Neutrophil (primary cell): Measurements from ENCODE around the gene CACNA2D4.

ENCODE experiments used
- H3K27ac ChIP-seq: fragments of 200-600 bp; sonication (generic); 2 replicates; pipeline ENCODE4 v1.5.1; 2016; ENCODE audit warnings: mild to moderate bottlenecking, moderate library complexity
- H3K27me3 ChIP-seq: fragments of 200-600 bp; sonication (generic); 2 replicates; pipeline ENCODE4 v1.6.0; 2016; ENCODE audit warnings: mild to moderate bottlenecking
- H3K36me3 ChIP-seq: fragments of 200-600 bp; sonication (generic); 2 replicates; pipeline ENCODE4 v1.5.1; 2017
- H3K4me1 ChIP-seq, 2 experiments: fragments of 200-600 bp in 1 of 2; sonication (generic) in 1 of 2; 1 replicate in 1 of 2; 2 replicates in 1 of 2; pipeline versions ENCODE4 v1.5.1 to v1.6.1; 2013 to 2016; ENCODE audit warnings: low read depth in 1 of 2, low read length in 1 of 2, mild to moderate bottlenecking in 1 of 2, moderate library complexity in 1 of 2; ENCODE audit not compliant: control insufficient read depth in 1 of 2, insufficient read depth in 1 of 2
- H3K4me3 ChIP-seq, 2 experiments: fragments of 200-600 bp in 1 of 2; sonication (generic) in 1 of 2; 1 replicate in 1 of 2; 2 replicates in 1 of 2; pipeline ENCODE4 v1.5.1; 2013 to 2016; ENCODE audit warnings: low read depth in 1 of 2, low read length in 1 of 2, mild to moderate bottlenecking in 1 of 2, moderate library complexity in 1 of 2
- H3K9me3 ChIP-seq: fragments of 200-600 bp; sonication (generic); 2 replicates; pipeline ENCODE4 v1.5.1; 2016
- CTCF ChIP-seq: fragments of 200-600 bp; sonication (generic); IDR thresholded peaks from 2 replicates; pipeline ENCODE4 v1.5.1; 2016; ENCODE audit warnings: antibody characterized with exemption

Gene CACNA2D4

GRCh38 chr12:1805441-1806081, 112.9 kb downstream of the CACNA2D4 start:
- Histone ChIP-seq H3K4me1 (peaks cover 4 to 6% of the 10 kb centered on the region in 2 experiments), H3K36me3 (no peaks in the 10 kb centered on the region), H3K27ac (no peak overlapping the region), H3K9me3 (no peaks in the 10 kb centered on the region), H3K4me3 (no peak overlapping the region), H3K27me3 (no peaks in the 10 kb centered on the region)
- TF ChIP-seq CTCF = no peak

DNA sequence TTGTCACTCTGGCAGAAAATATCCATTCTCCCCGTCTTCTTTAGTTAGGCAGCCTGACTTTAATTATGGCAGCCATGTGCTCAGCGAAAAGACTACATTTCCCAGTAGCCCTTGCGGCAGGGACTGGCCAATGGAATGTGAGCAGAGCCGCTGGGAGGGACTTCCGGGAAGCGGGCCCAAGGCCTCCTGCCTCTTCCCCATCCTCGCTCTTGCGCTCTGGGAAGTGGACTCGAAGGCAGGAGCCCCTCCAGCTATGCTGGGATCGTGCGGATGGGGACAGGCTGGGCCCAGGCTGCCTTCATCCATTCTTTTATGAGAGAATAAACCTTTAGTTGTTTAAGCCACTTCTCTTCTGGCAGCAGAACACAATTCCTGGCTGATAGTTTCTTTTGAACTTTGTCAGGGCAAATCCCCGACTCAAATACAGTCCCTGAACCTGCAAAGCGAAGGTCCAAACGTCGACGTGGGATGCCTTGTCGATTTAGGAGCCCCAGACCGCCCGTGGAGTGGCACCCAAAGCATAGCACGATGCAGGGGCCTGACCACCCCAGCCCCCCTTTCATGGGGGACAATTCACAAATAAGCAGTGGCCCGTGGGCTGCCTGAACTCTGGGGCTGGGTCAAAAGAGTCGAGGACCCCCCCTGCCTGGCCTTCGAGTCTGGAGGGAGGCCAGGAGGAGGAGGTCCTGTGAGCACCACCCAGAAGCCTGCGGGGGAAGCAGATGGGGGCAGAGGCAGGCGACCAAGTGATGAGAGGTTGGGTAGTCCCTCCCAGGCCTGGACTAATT, 113.7 kb downstream of the CACNA2D4 start:
- H3K4me3 ChIP-seq = peak overlapping the region; percentile 13 to 24
- peak overlapping the region; percentile 51 for H3K27ac ChIP-seq
- no peaks in the 10 kb centered on the region for H3K9me3 ChIP-seq
- H3K27me3 ChIP-seq = no peaks in the 10 kb centered on the region
- peaks cover 4 to 6% of the 10 kb centered on the region in 2 experiments for H3K4me1 ChIP-seq
- TF ChIP-seq CTCF = no peak
- no peaks in the 10 kb centered on the region for H3K36me3 ChIP-seq

DNA sequence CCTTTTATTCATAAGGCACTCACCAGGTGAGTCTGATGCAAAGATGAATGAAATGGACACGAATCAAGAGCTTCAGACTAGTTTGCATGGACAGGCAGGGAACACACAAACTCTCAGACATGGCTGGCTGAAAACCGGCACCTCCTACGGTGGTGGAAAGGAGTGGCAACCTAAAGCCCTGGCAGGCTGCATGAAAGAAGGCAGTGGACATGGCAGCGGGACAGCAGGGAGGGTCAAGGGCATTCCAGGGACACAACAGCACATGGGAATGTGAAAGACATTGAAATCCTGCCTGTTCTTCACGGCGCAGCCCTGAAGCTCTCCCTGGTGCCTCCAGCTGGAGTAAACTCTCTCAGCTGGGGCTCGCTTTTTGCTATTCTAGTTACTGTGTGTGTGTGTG, 114.7 kb downstream of the CACNA2D4 start:
- Histone ChIP-seq H3K36me3 (no peaks in the 10 kb centered on the region), H3K27me3 (no peaks in the 10 kb centered on the region), H3K4me1 (peaks cover 4 to 6% of the 10 kb centered on the region in 2 experiments), H3K4me3 (no peak overlapping the region), H3K27ac (no peak overlapping the region), H3K9me3 (no peaks in the 10 kb centered on the region)
- TF ChIP-seq CTCF = no peak

- Histone ChIP-seq H3K9me3 (no peaks in the 10 kb centered on the region), H3K36me3 (no peaks in the 10 kb centered on the region), H3K27ac (no peak overlapping the region), H3K27me3 (no peaks in the 10 kb centered on the region), H3K4me3 (no peak overlapping the region), H3K4me1 (peaks cover 16 to 17% of the 10 kb centered on the region in 2 experiments)
- TF ChIP-seq CTCF = no peak
These were observed 117.0 kb downstream of the CACNA2D4 start for GRCh38 chr12:1801303-1801975.

- no peaks in the 10 kb centered on the region for H3K36me3 ChIP-seq
- no peak overlapping the region for H3K4me3 ChIP-seq
- H3K4me1 ChIP-seq = peaks cover 23 to 24% of the 10 kb centered on the region in 2 experiments
- no peaks in the 10 kb centered on the region for H3K9me3 ChIP-seq
- no peak for TF ChIP-seq CTCF
- H3K27me3 ChIP-seq = no peaks in the 10 kb centered on the region
- no peak overlapping the region for H3K27ac ChIP-seq
These were observed 117.8 kb downstream of the CACNA2D4 start for GRCh38 chr12:1800401-1801302.
